NOMO-1 treated with DMSO at 0.1 percent for 48 hours (cell line): ENCODE data around the gene CADM1.

Experiments
- DNase-seq: peaks from one replicate; lab custom pipeline; 2025; ENCODE audit not compliant: unreplicated experiment; lab: John Stamatoyannopoulos, UW

CADM1 gene

GRCh38 chr11:115290479-115290878 lies 213.7 kb downstream of the CADM1 start:
- DNase-seq: no peak

DNA sequence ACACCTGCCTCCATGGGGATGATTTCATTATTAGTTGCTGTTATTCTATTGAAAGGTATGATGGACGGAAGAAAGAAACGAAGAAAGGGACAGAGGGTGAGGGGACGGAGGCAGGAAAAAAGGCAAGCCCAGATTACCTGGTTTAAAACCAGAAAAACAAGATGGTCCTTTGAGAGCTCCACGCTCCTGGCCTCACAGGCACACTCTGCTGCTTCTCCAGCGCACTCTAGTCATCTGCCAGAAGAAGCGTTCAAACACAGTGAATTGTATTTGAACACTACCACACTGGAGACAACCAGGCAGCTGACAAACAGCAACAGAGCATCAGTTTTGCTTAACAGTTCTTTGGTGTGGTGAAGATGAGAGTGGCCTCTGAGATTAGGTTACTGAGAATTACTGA lies 216.9 kb downstream of the CADM1 start:
- DNase-seq: no peak

DNA sequence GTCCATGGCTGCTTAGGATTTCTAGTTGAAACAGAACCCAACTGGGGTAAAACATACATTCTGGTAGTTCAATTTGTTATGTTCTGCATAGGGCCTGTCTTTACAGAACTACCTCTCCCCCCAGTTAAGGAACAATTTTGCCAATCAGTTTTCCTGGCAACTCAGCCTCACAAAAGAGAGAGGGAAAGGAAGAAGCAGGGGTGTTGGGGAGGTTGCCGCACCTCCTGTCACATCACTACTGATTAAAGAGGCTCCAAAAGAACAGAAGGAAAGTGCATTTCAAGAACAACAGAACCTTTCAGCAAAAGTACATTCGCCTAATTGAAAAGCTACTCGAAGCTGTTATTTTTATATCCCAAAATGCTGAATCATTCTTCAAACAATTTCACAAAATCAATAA lies 217.6 kb downstream of the CADM1 start:
- DNase-seq: no peak

DNA sequence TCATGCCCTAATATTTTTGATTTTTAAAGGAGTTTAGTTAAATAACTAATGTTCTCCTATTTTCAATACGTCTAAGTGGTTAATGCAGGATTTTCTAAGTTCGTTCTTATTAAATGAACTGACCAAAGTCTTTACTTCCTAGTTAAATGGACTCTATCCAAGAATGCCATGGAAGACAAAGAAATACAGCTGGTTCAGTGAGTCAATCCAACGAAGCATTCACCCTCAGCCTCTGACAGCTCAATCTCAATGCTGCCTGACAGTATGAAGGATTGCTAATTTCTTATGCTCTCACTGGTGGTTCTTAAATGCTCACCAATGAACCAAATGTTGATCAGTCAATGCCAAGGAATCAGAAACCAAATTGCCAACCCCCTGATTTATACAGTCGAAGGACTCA lies 219.4 kb downstream of the CADM1 start:
- DNase-seq: no peak

DNA sequence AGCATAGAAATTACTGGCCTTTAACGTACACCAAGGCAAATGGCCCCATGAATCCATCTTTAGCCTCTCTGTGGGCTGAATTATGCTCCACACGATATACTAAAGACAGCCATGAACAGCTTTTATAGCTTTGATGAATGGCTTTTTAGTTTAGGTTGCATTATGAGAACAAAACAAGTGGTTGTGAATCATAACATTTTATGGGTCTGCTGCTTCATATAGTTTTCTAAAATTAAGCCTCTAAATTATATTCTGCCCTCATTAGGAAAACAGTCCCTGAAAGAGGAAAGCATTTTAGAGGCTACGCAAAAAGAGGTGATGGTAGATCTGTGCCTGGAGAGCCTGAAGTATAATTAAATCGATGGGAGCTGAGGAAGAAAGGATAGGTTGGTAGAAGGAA lies 221.3 kb downstream of the CADM1 start:
- no peak for DNase-seq

DNA sequence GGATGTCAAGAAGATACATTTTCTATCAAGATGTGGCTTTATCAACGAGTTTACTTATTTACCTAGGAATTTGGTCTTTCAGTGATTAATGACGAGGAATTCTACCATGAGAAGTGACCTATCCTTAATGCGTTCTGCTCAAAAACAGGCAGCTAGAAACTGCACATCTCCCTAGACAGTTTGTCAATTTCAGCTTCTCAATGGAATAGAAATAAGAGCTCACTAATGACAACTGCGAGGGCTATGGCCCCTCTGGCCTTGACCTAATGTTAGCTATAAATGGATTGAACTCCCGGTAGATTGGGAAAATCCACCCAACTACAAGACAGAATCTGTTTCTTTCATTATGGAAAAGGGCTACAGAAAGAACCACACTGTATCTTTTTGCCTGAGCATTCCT lies 223.4 kb downstream of the CADM1 start:
- no peak for DNase-seq

GRCh38 chr11:115279813-115280761 lies 224.1 kb downstream of the CADM1 start:
- DNase-seq: no peak

- no peak for DNase-seq
Observed at GRCh38 chr11:115276799-115277198, 227.4 kb downstream of the CADM1 start.

DNA sequence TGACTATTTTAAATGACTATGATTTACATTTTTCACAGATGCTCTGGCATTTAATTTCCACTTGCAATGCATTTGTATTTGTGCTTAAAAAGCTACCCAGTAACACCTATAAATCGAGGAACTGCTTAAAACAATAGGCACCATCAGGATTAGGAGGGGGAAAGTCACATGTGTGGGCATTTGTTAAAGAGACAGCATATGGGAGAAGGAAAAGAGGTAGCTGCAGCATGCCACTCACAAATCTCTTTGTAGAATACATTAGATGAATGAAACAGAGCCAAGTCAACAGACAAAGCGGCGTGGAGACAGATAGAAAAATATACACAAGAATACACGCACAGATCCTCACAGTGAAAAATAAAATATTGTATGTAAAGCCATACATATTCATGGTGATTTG lies 228.0 kb downstream of the CADM1 start:
- no peak for DNase-seq

DNA sequence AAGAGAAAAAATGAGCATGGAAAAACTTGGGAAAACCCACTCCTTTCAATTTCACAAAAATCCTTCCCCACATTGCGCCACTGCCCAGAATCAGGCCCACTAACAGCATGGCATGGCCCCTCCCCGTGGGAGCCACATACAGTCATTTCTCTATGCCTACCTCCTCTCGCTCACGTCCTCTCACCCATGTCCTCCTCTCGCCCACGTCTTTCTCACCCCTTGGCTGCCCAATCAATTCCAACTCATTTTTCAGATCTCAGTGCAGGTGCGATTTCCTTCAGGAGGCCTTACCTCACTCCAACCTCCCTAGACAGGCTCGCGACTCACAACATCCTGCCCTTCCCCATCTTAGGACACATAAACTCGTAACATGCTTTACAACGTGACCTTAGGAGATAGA lies 229.2 kb downstream of the CADM1 start:
- DNase-seq: no peak

GRCh38 chr11:115272925-115273324 lies 231.3 kb downstream of the CADM1 start:
- no peak for DNase-seq

GRCh38 chr11:115271643-115272042 lies 232.6 kb downstream of the CADM1 start:
- DNase-seq: no peak

GRCh38 chr11:115269191-115269950 lies 234.8 kb downstream of the CADM1 start:
- DNase-seq: no peak

- no peak for DNase-seq
Observed at GRCh38 chr11:115267871-115268270, 236.3 kb downstream of the CADM1 start.

- DNase-seq: no peak
Observed at GRCh38 chr11:115267238-115267781, 236.9 kb downstream of the CADM1 start.

DNA sequence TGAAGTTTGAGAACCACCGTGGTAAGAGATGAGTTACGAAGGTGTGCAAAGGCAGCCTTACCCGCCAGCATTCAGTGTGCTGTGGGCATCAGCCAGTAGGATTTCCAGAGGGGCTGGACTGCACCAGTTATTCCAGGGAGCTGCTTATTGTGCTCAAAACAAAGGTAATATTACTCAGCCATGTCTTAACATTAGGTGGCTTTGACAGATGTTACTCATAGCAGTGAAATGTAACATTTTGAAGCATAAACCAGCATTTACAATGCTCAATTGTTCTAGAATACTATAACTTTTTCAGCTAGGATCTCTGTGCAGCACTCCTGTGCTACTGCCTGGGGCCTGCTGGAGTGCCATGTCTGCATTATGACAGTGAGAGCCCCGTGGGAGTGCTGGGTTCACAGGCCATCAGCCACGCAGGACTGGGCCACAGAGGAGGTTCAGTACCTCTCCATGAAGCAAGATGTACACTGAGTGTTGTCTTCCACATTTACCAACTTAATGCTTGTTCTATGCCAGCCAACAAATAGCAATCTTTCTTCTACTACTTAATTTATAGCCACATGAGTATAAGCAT lies 238.1 kb downstream of the CADM1 start:
- DNase-seq: no peak

DNA sequence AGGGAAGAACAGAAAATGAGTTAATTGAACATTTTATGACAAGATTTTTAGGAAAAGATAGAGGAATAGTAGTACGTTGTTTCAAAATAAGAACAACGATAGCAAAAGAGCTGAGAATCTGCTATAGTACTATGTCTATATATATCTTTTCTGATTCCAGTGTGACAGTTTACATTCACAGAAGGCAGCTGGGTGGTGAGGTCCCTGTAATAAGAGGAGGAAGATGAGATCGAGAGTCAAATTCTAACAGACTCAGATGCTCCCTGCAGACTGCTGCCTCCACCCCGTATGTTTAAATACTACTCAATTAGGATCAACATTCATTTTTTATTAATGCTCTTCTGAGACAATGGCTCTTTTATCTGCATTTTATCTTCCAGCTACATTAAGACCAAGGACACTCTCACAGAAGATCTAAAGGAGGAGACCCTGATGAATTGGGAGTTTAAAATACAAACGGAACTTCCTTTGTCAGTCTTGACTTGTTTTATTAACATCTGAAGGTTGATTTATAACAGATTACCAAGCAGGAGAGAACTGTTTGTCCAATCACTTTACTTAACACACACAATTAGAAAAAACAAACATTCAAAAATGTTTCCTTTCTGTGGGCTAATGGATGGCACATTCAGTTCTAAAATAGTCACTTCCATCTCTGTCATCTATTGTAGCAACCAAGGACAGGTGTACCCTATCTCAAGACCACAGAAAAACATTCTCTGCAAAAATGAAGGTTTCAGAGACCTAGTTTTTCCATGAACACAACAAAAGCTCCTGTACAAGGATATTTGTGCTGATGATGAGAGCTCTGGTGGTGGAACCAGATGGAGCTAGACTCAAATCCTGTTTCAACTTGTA lies 240.2 kb downstream of the CADM1 start:
- no peak for DNase-seq

DNA sequence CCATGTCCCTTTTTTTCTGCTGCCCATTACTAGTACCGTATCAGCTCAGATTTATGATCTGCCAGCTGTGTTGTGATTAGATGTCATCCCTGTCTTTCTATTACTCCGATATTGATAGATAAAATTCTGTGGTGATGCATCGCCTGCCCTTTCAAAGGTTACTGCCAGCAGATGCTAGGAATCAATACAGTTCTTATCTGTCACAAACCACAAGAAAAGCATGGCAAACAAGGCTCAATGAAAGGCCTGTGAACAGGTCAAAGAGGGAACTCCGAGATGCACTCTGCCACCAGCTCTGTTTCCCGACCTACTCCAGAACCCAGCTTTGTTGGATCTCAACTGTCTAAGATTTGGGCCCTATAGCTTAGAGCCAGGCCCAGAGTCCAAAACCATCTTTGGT lies 246.0 kb downstream of the CADM1 start:
- DNase-seq: no peak

GRCh38 chr11:115257678-115258077 lies 246.5 kb downstream of the CADM1 start:
- no peak for DNase-seq

DNA sequence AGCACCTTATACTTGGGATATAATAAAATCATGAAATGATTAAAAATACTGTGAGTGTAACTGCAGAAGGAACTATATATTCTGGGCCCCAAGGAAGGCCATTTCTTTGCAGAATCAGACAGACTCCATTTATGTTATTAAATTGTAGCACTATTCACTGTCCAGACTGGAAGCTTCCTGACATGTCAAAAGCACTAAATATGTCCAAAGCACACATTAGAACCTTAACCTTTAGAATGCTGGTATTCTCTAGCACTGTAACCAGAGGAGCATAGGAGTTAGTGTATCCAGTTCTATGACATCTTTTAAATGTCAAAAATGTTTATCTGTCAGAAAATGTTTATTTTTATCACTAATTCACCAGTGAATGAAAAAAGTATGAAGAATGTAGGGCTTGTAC lies 246.9 kb downstream of the CADM1 start:
- no peak for DNase-seq
